Keratinocyte (primary cell): ENCODE results near the gene KRTAP2-3.
"Not testable (repeated sequence)": the region's sequence is repeated elsewhere in the genome, so short reads cannot be mapped to it uniquely, and the experiment has no call there.

Experiments
- CTCF ChIP-seq, 3 experiments: IDR thresholded peaks in 1 of 3; conservative IDR thresholded peaks in 1 of 3; optimal IDR thresholded peaks in 1 of 3; 2 replicates in 2 of 3; 3 replicates in 1 of 3; pipeline versions ENCODE3 to v1.5.1; 2011; ENCODE audit warnings: low read length in 3 of 3, mild to moderate bottlenecking in 3 of 3, moderate library complexity in 2 of 3, control low read depth in 1 of 3, inconsistent platforms in 1 of 3; ENCODE audit not compliant: insufficient read depth in 2 of 3; ENCODE audit errors: extremely low read depth in 1 of 3
- EZH2 ChIP-seq: IDR thresholded peaks from one replicate; pipeline ENCODE4 v1.6.1; 2012; ENCODE audit warnings: inconsistent platforms, mild to moderate bottlenecking, low read length, moderate library complexity

DNA sequence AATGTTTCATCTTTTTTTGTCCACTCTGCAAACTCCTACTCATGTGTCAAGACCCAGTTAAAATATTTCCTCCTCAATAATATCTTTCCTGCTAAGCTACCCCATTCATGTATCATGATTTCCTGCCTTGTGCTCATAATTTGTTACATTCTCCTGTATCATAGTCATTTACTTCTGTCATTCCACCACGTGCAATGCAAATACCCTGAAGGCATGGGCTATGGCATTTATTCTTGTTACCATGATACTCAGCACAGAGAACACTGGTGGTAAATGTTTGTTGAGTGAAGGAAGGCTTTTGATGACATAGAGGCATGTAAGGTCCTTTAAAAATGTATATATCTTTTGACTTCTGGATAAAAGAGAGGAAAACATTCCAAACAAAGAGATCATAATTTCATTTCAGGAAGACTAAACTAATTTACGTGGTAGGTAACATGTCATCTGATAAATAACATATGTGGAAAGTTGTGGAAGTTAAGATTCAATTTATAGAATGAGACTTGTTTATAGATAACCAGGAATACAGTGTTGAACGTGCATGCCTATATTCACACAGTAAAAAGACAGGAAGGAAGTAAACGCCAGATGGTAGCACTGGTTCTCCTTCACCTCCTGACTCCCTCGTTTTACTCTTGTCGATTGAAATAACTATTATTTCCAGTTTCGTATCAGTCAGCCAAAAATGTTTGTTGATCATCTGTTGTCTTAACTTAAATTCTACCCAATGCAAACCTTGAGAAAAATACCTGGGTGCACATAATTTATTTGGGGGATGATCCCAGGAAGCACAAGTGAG, 40.0 kb upstream of the KRTAP2-3 start:
- not testable (repeated sequence) for TF ChIP-seq CTCF (optimal IDR thresholded peaks at IDR 0.05 in 1 of 3, IDR thresholded peaks at IDR 0.05 in 1 of 3, conservative IDR thresholded peaks at IDR 0.05 in 1 of 3; ENCODE audit: extremely low read depth in 1 of 3, insufficient read depth in 2 of 3, low read length in 3 of 3); EZH2
